Measurements from ENCODE around the gene CEP57L1. TPM values are rescaled to one million over a fixed set of nuclear protein-coding genes. Genes with fewer than 3 reads are reported as not detected.

CEP57L1 gene
- total RNA-seq, 1 donor from 2014 or later = 4.7 TPM

DNA sequence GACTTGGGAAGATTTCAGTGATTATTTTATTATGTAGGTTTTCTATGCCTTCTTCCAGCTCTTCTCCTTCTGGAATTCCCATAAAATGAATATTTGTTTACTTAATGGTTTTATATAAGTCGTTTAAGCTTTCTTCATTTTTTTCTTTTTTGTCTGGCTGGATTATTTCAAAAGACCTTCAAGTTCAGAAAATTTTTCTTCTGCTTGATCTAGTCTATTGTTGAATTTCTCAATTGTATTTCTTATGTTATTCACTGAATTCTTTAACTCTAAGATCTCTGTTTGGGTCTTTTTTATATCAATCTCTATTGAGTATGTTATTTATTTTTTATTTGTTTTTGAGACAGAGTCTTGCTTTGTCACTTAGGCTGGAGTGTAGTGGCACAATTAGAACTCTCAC, 117.4 kb downstream of the CEP57L1 start:
- Mint-ChIP-seq H3K4me1 (no peaks in the 10 kb centered on the region), H3K9me3 (peaks cover 12% of the 10 kb centered on the region), H3K4me3 (no peak overlapping the region), H3K27ac (no peak overlapping the region), H3K36me3 (ENCODE audit: low read depth) (peaks cover 4% of the 10 kb centered on the region), H3K27me3 (peaks cover 15% of the 10 kb centered on the region)
- ATAC-seq (ENCODE audit: low read depth) (no peak), DNase-seq (no peak)
- intact Hi-C loops (cut with micrococcal nuclease) = no loop called here
- ChIA-PET POLR2A (no interaction called here), CTCF (no interaction called here)
- TF ChIP-seq, protein P1, sequence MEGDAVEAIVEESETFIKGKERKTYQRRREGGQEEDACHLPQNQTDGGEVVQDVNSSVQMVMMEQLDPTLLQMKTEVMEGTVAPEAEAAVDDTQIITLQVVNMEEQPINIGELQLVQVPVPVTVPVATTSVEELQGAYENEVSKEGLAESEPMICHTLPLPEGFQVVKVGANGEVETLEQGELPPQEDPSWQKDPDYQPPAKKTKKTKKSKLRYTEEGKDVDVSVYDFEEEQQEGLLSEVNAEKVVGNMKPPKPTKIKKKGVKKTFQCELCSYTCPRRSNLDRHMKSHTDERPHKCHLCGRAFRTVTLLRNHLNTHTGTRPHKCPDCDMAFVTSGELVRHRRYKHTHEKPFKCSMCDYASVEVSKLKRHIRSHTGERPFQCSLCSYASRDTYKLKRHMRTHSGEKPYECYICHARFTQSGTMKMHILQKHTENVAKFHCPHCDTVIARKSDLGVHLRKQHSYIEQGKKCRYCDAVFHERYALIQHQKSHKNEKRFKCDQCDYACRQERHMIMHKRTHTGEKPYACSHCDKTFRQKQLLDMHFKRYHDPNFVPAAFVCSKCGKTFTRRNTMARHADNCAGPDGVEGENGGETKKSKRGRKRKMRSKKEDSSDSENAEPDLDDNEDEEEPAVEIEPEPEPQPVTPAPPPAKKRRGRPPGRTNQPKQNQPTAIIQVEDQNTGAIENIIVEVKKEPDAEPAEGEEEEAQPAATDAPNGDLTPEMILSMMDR (IDR thresholded peaks at IDR 0.05) = no peak

Other genes with a start within 250 kb of the CEP57L1 start
- gene ARMC2, start 247.1 kb upstream of the CEP57L1 start, total RNA-seq = 3.5 and 4.3 TPM in 2 replicates
- gene SESN1, start 661 bp upstream of the CEP57L1 start, total RNA-seq = 6.5 and 9.1 TPM in 2 replicates

Data from activated B cell treated with CpG ODN at 0.5 μM for 24 hours (primary cell).